ENCODE measurements around the gene MYLK4.

The MYLK4 gene

DNA sequence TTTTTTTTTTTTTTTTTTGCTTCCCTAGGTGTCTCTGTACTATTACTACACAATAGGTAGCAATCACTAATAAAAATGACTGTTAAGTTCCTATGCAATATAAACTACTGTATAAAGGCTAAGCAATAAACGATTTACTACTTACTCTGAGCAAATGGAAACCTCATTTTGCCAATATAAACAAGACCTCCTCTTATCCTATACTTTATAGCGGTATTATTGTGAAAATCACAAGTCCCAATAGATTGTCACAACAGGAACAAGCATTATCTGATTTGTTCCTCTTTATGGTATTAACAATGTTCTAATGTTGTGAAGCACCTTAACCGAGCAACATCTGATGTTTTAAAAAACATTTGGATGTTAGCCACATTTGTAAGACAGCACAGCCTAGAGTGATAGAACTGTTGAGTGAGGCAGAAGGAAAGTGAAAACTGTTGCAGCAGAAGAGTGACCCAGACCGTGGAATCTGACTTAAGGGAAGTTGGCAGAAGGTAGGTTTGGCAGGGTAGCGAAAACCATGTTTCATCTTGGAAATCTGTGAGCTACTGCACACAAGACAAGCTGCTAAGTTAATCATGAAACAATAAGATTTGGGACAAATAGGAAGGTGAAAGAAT is 94.2 kb downstream of the MYLK4 start:
- DNase-seq: no peak

DNA sequence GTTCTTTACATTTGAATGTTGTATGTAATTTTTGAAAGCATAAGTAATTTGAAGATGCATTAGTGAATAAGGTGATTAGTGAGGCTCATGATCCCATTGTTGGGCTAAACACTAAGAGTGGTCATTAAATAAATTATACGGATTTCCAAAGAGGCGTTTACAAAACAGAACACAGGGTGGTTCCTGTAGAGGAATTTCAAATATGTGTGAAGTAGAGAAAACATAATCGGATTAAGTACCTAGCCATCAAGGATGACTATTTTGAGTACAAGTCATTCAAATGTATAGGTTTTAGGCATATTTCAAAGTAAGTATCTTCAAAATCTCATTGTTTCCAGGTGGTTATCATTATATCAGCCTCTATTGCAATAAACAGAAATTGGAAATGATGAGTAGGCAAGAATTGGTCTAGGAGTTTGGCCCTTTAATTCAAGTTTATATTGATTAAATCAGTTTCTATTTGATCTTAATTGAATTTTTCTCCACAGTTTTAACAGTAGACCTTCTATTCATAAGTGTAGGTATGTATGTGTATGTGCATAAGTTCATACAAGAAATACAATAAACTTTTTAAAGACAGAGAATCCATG is 94.8 kb downstream of the MYLK4 start:
- DNase-seq: peak in 1 of 3 experiments; percentile 1

DNA sequence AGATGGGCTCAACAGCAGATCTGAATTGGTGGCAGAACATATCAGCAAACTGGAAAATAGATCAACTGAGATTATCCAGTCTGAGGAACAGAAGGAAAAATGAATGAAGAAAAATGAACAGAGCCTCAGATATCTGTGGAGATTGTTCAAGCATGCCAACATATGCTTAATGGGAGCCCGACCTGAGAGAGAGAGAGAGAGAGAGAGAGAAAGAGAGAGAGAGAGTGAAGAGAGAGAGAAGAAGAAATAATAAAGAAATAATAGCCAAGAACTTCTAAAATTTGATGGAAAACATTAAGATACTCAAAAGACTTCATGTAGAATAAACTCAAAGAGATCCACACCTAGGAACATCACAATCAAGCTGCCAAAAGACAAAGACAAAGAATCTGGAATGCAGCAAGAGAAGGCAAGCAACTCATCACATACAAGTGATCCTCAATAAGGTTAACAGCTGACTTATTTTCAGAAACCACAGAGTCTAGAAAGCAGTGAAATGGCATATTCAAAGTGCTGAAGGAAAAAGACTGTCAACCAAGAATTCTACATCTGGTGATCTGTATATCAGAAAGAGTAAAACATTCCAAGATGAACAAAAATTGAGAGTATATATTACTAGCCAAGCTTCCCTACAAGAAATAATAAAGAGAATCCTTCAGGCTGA is 97.2 kb downstream of the MYLK4 start:
- no peak for DNase-seq

- no peak for DNase-seq
Observed at GRCh38 chr6:2652611-2653010, 98.1 kb downstream of the MYLK4 start.

DNA sequence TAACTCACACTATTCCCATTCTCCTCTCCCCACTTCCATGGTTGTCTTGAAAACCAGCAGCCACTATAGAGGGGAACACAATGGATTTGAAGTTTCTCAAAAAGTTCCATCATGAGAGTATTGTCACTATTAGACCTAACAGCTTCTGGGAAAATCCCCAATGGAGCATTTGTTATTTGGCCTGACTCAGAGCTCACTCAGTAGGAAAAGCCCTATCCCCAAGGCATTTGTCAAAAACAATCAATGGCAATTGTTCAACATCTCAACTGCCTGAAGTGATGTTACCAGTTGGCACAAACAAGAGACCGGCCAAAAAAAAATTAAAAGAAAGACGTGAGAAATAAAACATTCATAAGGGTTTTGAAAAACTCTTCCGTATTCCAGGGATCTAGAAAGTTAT is 98.8 kb downstream of the MYLK4 start:
- DNase-seq: no peak

- no peak for DNase-seq
Observed at GRCh38 chr6:2651536-2651935, 99.2 kb downstream of the MYLK4 start.

DNA sequence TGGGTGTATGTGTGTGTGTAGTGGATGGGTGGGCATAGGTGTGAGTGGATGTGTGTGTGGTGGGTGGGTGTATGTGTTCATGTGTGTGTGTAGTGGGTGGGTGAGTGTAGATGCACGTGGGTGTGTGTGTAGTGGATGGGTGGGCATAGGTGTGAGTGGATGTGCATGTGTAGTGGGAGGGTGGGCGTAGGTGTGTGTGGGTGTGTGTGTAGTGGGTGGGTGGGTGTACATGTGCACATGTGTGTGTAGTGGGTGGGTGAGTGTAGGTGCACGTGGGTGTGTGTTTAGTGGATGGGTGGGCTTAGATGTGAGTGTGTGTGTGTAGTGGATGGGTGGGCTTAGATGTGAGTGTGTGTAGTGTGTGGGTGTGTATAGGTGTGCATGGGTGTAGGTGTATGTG is 104.4 kb downstream of the MYLK4 start:
- DNase-seq: no peak

- no peak for DNase-seq
Observed at GRCh38 chr6:2643935-2644539, 106.7 kb downstream of the MYLK4 start.

DNA sequence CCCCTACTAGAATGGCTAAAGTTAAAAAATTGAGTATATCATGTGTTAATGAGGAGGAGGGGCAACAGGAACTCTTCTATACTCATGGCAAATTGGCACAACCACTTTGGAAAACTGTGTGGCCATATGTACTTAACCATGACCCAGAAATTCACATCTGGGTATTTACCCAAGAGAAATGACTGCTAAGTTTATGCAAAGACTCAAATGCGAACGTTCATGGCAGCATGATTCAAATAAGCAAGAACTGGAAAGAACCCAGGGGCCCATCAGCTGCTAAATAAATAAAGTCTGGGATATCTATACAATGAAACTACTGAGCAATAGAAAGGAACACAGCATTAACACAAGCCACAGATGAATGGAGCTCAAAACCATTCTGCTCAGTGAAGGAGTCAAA is 107.6 kb downstream of the MYLK4 start:
- no peak for DNase-seq

- no peak for DNase-seq
Observed at GRCh38 chr6:2641044-2641725, 109.5 kb downstream of the MYLK4 start.

GRCh38 chr6:2640551-2640950 is 110.2 kb downstream of the MYLK4 start:
- no peak for DNase-seq

GRCh38 chr6:2639896-2640295 is 110.8 kb downstream of the MYLK4 start:
- DNase-seq: no peak

DNA sequence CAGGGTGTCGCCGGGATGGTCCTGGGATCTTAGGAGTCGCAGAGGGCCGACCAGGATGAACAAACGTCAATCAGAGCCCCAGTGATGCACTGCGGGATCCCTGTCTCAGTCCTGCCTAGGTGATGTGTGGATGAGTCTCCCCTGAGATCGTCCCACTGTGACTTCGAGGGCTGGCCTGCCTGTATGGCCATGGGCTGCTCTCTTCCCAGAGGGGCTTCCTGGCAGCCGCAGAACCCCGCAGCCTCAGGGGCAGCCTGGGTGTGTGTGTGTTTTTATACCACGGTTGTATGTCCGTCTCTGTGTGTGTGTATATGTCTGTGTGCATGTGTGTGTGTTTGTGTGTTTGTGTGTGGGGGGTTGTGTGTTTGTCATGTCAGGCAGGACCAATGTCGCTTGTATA is 111.6 kb downstream of the MYLK4 start:
- no peak for DNase-seq

DNA sequence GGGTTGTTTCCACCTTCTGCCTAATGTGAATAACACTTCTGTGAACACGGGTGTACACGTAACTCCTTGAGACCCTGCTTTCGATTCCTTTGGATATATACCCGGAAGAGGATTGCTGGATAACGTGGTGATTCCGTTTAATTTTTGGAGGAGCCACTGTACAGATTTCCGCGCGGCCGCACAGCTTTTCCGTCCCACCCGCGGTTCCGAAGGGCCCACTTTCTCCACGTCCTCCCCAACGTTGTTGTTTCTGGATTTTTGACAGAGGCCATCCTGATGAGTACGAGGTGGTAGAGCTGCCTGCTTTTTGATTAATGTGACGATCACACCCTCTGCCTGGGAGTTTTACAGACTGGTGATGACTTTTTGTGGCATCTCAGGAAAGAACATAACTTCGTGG is 114.0 kb downstream of the MYLK4 start:
- no peak for DNase-seq

DNA sequence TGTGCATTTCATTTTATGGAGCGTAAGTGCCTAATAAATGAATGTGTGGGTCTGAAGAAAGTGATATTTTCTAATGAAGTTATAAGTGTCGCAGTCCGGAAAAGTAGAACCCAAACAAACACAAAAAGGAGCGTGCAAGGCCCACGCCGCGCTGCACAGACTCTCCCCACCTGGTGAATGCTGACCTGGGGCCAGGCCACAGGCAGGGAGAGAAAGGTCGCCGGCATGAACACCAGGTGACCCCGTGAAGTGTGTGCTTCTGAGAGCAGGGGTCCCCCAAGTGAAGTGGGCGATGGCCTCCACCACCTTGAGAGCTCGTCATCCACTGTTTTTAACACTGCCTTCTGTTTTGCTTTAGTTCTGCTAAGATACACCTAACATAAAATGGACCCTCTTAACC is 114.8 kb downstream of the MYLK4 start:
- DNase-seq: no peak

GRCh38 chr6:2634139-2634964 is 116.4 kb downstream of the MYLK4 start:
- DNase-seq: peak; percentile 83 to 92 (median 86)

DNA sequence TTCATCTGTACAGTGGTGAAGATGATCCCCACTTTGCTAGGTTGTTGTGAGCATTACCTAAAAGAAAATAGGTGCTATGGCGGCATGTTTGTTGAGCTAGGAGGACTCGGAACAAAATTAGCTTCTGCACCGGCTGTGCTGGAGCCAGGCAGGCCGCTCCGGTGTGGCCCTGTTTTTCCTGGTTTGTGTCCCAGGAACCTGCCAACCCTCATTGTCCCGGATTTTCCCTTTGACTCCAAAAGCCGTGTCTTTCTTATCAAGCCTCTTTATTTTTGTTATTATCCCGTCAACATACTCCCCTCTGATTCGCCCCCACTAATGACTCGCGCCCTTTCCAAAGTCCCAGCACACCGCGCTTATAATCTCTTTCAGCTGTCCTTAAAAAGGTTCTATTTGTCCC is 117.0 kb downstream of the MYLK4 start:
- no peak for DNase-seq

- DNase-seq: peak in 1 of 3 experiments; percentile 10
Observed at GRCh38 chr6:2632976-2633584, 117.6 kb downstream of the MYLK4 start.

GRCh38 chr6:2632368-2632767 is 118.4 kb downstream of the MYLK4 start:
- no peak for DNase-seq

DNA sequence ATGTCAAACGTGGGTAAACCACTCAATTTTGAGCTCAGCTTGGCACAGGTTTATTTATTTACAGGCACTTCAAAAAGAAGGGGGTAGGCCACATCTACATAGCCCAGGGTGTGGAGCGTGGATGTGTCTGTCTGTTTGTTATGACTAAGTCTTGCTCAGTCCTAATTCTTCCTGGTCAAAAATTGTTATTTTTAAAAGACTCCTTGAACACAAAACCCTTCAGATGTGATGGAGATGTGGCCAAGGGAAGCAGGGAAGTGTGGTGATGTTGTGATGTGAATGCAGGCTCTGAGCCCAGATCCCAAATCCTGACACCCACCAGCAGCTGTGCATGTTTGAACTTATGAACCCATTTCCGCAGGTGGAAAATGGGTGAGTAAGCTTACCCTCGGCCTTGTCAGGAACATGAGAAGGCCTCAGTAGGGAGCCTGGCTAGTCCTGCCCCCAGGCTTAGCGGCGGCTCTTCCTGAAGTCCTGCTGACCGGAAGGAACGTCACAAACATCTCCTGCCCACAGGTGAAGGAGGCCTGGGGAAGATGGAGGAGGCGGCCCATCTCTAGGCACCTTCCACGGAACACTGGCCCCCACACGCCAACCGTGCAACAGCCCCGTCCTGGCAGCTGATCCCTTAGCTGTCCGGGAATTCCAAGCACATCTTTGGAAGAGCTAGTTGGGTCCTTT is 119.7 kb downstream of the MYLK4 start:
- DNase-seq: no peak

DNA sequence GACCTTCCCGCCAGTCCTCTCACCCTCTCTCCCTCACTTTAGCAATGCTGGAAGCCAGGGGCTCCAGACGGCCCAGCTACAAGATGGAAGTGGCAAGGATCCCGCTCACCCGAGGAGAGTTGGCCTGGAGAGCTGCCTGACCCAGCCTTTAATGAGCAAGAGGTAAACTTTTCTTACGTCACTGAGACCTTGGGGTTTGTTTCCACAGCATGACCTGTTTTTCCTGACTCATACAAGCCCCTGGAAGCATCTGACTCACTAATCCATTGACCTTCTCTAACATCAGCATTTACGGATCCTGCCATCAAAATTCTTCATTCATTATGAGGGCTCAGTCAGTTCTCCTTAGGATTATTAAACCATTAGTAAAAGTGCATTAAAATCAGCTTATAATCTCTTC is 120.4 kb downstream of the MYLK4 start:
- no peak for DNase-seq

DNA sequence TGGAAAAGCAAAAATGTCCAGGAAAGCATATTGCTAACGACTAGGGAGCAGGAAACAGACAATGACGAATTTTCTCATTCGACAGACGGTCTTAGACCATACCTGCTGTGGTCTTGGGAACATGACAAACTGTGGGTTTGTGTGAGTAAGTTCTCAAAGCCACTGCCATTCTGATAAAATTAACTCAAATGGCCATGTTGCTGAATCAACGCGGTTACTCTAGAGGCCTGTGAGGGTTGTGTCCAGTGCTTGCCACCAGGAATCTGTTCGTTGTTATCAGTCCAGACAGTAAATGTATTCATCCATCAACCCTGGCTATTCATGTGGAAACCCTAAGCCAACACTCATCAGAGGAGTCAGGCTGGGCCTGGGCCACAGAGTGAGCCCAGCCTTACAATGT is 124.3 kb downstream of the MYLK4 start:
- no peak for DNase-seq

All from NCI-H1417 (cell line).